ENCODE results near the gene GALNTL6. TPM values are rescaled to one million over a fixed set of nuclear protein-coding genes. Genes with fewer than 3 reads are reported as not detected.

The GALNTL6 gene
- total RNA-seq, 1 donor from 2014 or later, result not detected

GRCh38 chr4:172155838-172156345 lies 342.7 kb downstream of the GALNTL6 start:
- Histone ChIP-seq H3K36me3 (ENCODE audit: control insufficient read depth, insufficient read depth, low read length) (no peaks in the 10 kb centered on the region), H3K27me3 (ENCODE audit: control insufficient read depth, insufficient read depth, low read length) (no peaks in the 10 kb centered on the region), H3K4me3 (ENCODE audit: low read depth, low read length) (no peak overlapping the region)
- FAIRE-seq (no peak), DNase-seq (ENCODE audit: low read depth) (no peak)
- TF ChIP-seq CTCF (IDR thresholded peaks at IDR 0.05; ENCODE audit: insufficient read depth, low read length, severe bottlenecking), result no peak

- TF ChIP-seq CTCF (IDR thresholded peaks at IDR 0.05; ENCODE audit: insufficient read depth, low read length, severe bottlenecking), result no peak
- FAIRE-seq (no peak), DNase-seq (ENCODE audit: low read depth) (no peak)
- Histone ChIP-seq H3K4me3 (ENCODE audit: low read depth, low read length) (no peak overlapping the region), H3K36me3 (ENCODE audit: control insufficient read depth, insufficient read depth, low read length) (no peaks in the 10 kb centered on the region), H3K27me3 (ENCODE audit: control insufficient read depth, insufficient read depth, low read length) (no peaks in the 10 kb centered on the region)
These were observed 344.7 kb downstream of the GALNTL6 start for GRCh38 chr4:172157946-172158345.

GRCh38 chr4:172163215-172163614 lies 350.0 kb downstream of the GALNTL6 start:
- Histone ChIP-seq H3K27me3 (ENCODE audit: control insufficient read depth, insufficient read depth, low read length) (no peaks in the 10 kb centered on the region), H3K4me3 (ENCODE audit: low read depth, low read length) (no peak overlapping the region), H3K36me3 (ENCODE audit: control insufficient read depth, insufficient read depth, low read length) (no peaks in the 10 kb centered on the region)
- no peak for FAIRE-seq
- TF ChIP-seq CTCF (IDR thresholded peaks at IDR 0.05; ENCODE audit: insufficient read depth, low read length, severe bottlenecking), result no peak
- no peak for DNase-seq (ENCODE audit: low read depth)

- TF ChIP-seq CTCF (IDR thresholded peaks at IDR 0.05; ENCODE audit: insufficient read depth, low read length, severe bottlenecking), result no peak
- Histone ChIP-seq H3K27me3 (ENCODE audit: control insufficient read depth, insufficient read depth, low read length) (no peaks in the 10 kb centered on the region), H3K4me3 (ENCODE audit: low read depth, low read length) (no peak overlapping the region), H3K36me3 (ENCODE audit: control insufficient read depth, insufficient read depth, low read length) (no peaks in the 10 kb centered on the region)
- DNase-seq (ENCODE audit: low read depth), result no peak
- FAIRE-seq, result no peak
These were observed 355.7 kb downstream of the GALNTL6 start for GRCh38 chr4:172168888-172169287.

- H3K4me3 ChIP-seq (ENCODE audit: low read depth, low read length), result no peak overlapping the region
- no peaks in the 10 kb centered on the region for H3K36me3 ChIP-seq (ENCODE audit: control insufficient read depth, insufficient read depth, low read length)
- no peak for DNase-seq (ENCODE audit: low read depth)
- no peaks in the 10 kb centered on the region for H3K27me3 ChIP-seq (ENCODE audit: control insufficient read depth, insufficient read depth, low read length)
- FAIRE-seq, result no peak
- no peak for TF ChIP-seq CTCF (IDR thresholded peaks at IDR 0.05; ENCODE audit: insufficient read depth, low read length, severe bottlenecking)
These were observed 356.7 kb downstream of the GALNTL6 start for GRCh38 chr4:172169871-172170270.

- FAIRE-seq (no peak), DNase-seq (ENCODE audit: low read depth) (no peak)
- no peaks in the 10 kb centered on the region for H3K27me3 ChIP-seq (ENCODE audit: control insufficient read depth, insufficient read depth, low read length)
- TF ChIP-seq CTCF (IDR thresholded peaks at IDR 0.05; ENCODE audit: insufficient read depth, low read length, severe bottlenecking), result no peak
- H3K4me3 ChIP-seq (ENCODE audit: low read depth, low read length), result no peak overlapping the region
- no peaks in the 10 kb centered on the region for H3K36me3 ChIP-seq (ENCODE audit: control insufficient read depth, insufficient read depth, low read length)
These were observed 360.0 kb downstream of the GALNTL6 start for GRCh38 chr4:172173206-172173605.
